NCI-H748 treated with DMSO at 0.1 percent for 48 hours (cell line): ENCODE measurements around the gene PRKAA1.
A peak's percentile ranks its signal among the peaks of the same experiment; 100 is the strongest.
"Not testable (repeated sequence)": the region's sequence is repeated elsewhere in the genome, so short reads cannot be mapped to it uniquely, and the experiment has no call there.

Experiments
- DNase-seq: peaks from one replicate; lab custom pipeline; 2025; lab: John Stamatoyannopoulos, UW

Gene PRKAA1

DNA sequence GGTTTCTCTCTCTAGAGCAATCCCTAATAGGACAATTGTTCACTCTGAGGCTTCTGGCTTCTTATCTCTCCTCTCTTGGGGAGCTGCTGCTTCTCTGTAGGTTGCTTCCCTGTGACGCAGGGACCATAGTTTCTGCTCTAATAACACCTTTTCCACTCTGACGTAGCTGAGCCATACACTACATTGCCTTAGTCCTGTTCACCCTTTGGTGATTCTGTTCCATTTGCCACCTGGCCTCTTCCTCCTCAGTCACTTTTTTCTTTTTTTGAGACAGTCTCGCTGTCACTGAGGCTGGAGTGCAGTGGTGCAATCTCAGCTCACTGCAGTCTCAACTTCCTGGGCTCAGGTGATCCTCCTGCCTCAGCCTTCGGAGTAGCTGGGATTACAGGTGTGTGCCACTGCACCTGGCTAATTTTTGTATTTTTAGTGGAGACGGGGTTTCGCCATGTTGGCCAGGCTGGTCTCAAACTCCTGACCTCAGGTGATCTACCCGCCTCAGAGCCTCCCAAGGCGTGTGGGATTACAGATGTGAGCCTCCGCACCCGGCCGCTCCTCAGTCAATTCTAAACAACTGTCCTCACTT, 27.4 kb upstream of the PRKAA1 start:
- DNase-seq, result not testable (repeated sequence)

- DNase-seq, result no peak
Observed at GRCh38 chr5:40823459-40823858, 25.3 kb upstream of the PRKAA1 start.

- no peak for DNase-seq
Observed at GRCh38 chr5:40813698-40814281, 15.6 kb upstream of the PRKAA1 start.

DNA sequence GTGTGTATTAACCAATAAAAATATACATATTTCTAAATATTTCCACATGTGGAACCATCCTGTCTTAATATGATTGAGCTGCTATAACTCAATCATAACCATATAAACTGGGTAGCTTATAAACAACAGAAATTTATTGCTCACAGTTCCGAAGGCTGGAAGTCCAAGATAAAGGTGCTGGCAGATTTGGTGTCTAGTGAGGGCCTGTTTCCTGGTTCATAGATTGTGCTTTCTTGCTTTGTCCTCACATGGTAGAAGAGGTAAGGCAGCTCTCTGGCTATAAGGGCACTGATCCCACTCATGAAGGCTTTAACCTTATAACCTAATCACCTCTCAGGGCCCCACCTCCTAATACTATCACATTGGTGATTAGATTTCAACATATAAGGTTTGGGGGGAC, 14.0 kb upstream of the PRKAA1 start:
- no peak for DNase-seq

DNA sequence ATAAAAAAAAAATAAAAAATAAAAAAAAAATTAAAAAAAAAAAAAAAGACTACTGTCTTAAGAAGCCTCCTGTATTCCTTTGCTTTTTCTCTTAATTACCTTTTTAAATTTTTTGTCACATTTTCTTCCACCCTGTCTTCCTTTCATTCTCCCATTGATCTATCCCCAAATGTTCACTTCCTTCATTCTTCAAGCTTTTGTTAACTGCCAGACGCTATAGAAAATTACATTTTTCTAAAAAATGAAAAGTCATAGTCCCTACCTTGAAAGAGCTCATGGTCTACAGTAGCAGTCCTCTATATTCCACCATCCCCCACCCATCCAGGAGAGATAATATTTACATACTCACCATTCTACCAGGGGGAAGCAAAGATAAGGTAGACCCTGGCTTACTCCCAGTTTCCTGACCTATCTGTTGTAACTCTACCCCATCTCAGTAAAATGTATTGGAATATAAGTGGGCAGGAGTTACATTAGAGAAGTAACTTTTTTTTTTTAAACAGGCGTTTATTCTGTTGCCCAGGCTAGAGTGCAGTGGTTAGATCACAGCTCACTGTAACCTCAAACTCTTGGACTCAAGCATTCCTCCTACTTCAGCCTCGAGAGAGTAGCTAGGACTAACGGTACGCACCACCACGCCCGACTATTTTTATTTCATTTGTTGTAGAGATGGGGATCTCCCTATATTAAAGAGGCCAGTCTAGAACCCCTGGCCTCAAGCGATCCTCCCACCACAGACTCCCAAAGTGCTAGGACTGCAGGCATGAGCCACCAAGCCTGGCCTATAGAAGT, 3.8 kb upstream of the PRKAA1 start:
- no peak for DNase-seq

DNA sequence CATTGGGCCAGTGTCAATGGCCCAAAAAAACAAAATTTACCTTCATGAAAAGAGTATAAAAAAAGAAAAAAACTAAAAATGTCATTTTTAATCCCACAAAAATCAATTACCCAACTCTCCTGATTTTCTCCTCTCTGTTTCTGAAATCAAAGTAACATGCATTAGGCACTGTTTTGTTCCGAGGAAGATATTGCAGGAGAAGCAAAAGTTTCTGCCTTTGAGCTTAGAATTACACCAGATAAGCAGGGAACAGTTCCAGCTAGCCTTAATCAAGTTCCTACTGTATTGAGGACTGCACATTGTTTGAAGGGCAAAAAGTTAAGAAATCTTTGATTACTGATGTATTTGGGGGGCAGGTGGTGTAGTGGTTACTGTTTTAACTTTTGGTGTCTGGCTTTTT, 1.1 kb upstream of the PRKAA1 start:
- no peak for DNase-seq

DNA sequence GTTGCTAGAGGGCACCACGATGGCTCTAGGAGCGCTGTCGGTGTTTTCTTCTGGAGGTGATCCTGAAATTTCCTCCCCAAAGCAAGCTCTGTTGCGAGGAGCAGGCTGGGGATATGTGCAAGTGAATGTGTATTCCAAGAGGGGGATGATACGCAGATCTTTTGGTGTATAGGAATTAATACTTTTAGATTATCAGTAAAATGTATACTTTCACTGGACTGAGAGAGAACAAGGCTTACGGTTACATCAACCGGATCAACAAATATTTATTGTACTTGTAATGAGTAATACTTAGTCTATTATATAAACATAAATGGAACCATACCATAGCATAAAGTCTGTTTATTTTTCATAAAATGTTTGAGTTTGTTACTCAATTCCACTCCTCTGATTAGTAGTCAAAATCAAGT, 632 bp upstream of the PRKAA1 start:
- no peak for DNase-seq

GRCh38 chr5:40797273-40798011, 732 bp downstream of the PRKAA1 start:
- peak; percentile 82 for DNase-seq

- DNase-seq, result no peak
Observed at GRCh38 chr5:40796487-40796889, 1.7 kb downstream of the PRKAA1 start.

GRCh38 chr5:40794877-40795276, 3.3 kb downstream of the PRKAA1 start:
- DNase-seq, result not testable (repeated sequence)

DNA sequence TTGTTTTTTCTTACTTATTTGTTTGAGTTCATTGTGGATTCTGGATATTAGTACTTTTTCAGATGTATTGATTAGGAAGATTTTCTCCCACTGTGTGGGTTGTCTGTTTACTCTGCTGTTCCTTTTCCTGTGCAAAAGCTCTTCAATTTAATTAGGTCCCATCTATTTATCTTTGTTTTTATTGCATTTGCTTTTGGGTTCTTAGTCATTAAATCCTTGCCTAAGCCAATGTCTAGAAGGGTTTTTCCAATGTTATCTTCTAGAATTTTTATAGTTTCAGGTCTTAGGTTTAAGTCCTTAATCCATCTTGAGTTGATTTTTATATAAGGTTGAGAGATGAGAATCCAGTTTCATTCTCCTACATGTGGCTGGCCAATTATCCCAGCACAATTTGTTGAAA, 3.8 kb downstream of the PRKAA1 start:
- DNase-seq, result not testable (repeated sequence)

- not testable (repeated sequence) for DNase-seq
Observed at GRCh38 chr5:40792691-40793090, 5.5 kb downstream of the PRKAA1 start.

DNA sequence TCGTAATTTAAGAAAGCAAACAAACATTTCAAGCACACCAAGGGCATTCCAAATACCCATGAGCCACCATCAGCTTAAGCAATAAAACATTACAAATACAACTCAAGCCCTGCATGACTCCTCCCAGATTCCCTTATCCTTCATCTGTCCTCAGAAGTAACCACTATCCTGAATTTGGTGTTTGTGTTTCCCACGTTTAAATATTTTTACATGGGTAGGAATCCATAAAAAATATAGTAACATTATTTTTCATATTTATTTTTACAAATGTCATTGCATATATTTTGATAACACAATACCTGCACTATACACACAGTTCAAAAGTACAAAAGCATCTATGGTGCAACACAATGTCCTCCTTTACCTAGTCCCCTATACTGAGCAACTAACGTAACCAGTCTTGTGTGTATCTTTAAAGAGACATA, 6.4 kb downstream of the PRKAA1 start:
- DNase-seq, result no peak

DNA sequence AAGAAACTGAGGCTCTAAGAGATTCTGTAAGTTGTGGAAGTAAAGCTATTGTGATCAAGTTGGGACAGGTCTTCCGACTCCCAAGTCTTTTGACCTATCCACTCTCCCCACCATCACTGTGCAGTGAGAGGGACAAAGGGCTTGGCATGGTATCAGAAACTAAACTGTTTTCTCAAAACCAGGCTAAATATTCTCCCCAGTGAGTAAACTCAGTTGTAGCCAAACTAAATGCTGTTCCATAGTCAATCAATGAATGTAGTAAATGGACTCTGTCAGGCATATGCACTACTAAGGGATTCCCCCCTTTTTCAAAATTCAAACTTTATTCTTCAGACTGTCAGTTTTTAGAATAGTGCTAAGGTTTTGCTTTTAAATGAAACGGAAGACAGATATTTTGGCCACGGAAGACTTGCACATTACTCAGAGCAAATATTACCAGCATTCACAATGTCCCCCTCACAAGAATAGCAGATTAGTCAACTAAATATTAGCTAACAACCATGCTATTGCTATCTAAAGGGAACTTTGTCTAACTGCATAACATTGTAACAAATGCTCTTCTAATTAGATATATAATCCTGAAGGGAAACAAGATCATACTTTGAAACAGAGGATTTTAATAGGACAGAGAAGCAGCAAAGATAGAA, 7.1 kb downstream of the PRKAA1 start:
- DNase-seq, result no peak

DNA sequence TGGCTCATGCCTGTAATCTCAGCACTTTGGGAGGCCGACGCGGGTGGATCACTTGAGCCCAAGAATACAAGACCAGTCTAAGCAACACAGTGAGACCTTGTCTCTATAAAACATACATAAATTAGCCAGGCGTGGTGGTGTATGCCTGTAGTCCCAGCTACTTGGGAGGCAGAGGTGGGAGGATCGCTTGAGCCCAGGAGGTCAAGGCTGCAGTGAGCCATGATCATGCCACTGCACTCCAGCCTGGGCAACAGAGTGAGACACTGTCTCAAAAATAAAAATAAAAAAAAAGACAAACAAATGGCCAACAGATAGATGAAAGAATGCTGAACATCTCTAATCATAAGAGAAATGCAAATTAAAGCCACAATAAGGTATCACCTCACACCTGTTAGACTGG, 9.2 kb downstream of the PRKAA1 start:
- not testable (repeated sequence) for DNase-seq

- no peak for DNase-seq
Observed at GRCh38 chr5:40787986-40788385, 10.2 kb downstream of the PRKAA1 start.

- DNase-seq, result not testable (repeated sequence)
Observed at GRCh38 chr5:40786664-40787063, 11.5 kb downstream of the PRKAA1 start.

DNA sequence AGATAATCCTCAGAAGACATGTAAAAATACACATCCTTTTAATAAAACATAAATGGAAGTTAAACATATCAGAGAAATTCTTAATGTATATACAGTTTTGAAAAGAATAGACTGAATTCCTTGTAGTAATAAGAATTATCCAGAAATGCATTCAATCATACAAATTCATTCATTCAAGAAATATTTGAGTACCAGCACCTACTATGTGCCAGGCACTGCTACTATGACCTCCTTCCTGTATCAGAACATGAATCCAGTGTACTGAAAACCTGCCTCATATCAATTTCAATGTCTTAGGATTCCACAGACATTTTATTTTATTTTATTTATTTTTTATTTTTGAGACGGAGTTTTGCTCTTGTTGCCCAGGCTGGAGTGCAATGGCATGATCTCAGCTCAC, 13.3 kb downstream of the PRKAA1 start:
- no peak for DNase-seq

DNA sequence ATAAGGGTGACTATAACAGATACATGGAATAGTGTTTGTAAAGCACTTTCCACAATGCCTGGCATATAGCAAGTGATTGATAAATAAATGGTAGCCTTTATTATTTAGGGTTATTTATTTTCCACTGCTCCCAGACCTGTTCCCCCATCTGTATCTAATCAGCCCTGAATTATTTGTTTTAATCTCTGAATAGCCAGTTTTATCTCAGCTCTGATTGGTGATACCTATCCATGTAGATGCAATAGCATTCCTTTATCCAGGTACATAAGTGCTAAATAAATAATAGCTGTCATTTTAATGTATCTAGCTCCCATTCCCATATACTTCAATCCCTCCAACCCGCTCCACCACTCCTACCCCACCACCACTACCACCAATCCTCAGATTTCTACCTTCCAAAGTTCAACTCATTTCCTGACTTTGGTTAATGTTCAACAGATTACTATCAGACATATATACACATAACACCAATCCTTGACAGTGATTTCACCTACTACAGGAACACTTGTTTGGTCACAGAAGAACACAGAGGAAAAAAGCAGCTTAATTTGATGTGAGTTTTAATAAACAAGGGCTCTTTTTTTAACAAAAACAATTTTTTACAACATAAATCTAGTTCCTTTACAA, 14.0 kb downstream of the PRKAA1 start:
- no peak for DNase-seq

DNA sequence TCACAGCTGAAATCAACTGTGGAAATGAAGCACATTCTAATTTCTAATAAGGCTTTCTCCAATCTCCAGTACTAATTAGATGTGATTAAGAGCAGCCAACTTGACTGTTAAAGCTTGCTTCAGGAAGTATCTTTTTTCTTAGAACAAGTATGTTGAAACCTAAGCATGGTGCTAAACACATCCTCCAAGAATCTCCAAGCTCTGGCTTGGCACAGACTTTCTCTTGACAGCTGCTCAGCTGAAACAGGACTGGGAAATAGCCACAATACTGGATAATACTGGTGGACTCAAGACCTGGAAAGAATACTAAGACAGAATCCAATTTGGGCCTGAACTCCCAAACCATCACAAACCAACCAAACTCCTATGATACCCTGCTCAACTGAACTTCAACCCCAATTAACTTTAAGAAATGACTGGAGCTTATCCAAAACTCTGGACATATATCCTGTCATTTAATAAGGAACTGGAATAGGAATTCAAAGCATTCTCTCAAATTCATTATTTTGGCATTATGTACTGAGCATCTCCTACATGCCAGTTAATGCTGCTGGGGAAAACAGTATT, 16.2 kb downstream of the PRKAA1 start:
- no peak for DNase-seq

DNA sequence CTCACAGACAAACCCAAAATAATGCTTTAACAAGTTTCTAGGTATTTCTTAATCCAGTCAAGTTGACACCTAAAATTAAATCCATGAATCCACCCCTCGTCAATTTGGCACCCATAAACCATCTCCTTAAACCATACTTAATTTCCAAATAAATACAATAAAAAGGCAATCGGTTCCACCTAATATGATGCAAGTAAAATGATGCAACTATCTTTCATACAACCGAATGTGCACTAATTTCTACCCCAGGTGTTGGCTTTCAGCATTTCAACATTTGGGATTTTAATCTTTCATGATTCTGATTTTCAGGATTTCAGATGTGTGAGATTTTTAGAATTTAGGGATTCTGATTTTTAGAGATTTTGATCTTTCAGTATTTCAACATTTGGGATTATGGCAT, 17.3 kb downstream of the PRKAA1 start:
- DNase-seq, result no peak
